Esophagus squamous epithelium (tissue), 4 donors: ENCODE results near the gene LIMK2.

Experiments used
- POLR2A ChIP-seq, 4 donors: fragments of 450-650 bp; IDR thresholded peaks; one replicate each; pipeline ENCODE4 v1.6.1; 2017; ENCODE audit warnings: antibody characterized with exemption in 4 of 4, mild to moderate bottlenecking in 4 of 4, moderate library complexity in 3 of 4
- TF ChIP-seq, protein P1 (sequence below), 6 experiments: fragments of 450-650 bp in 4 of 6; fragments of 200-600 bp in 2 of 6; sonication (generic) in 2 of 6; IDR thresholded peaks; one replicate each; pipeline ENCODE4 v1.5.1; 2016 to 2019; ENCODE audit warnings: antibody characterized with exemption in 6 of 6, mild to moderate bottlenecking in 4 of 6, moderate library complexity in 4 of 6

DNA sequence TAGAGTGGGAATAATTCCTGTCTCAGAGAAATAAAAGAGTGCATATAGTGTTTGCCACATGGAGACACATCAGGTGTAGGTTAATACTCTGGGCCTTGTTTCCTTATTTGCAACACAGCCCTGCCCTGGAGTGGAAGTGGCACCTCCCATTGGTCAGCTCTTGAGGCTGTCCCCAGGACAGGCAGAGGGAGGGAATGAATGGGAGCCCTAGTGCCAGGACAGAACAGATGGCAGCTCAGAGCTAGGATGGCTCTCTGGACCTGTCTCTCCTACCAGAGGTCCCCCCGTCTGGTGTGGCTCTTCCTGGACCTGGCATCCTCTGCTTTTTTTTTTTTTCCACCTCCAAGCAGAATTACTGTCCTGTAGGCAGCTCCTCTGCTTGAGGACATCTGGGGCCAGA lies 35.6 kb downstream of the LIMK2 start:
- TF ChIP-seq, protein P1, sequence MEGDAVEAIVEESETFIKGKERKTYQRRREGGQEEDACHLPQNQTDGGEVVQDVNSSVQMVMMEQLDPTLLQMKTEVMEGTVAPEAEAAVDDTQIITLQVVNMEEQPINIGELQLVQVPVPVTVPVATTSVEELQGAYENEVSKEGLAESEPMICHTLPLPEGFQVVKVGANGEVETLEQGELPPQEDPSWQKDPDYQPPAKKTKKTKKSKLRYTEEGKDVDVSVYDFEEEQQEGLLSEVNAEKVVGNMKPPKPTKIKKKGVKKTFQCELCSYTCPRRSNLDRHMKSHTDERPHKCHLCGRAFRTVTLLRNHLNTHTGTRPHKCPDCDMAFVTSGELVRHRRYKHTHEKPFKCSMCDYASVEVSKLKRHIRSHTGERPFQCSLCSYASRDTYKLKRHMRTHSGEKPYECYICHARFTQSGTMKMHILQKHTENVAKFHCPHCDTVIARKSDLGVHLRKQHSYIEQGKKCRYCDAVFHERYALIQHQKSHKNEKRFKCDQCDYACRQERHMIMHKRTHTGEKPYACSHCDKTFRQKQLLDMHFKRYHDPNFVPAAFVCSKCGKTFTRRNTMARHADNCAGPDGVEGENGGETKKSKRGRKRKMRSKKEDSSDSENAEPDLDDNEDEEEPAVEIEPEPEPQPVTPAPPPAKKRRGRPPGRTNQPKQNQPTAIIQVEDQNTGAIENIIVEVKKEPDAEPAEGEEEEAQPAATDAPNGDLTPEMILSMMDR (IDR thresholded peaks at IDR 0.05), result no peak
- TF ChIP-seq POLR2A (IDR thresholded peaks at IDR 0.05), result no peak
